H9 (cell line): ENCODE results near the gene FAM149B1. TPM values are rescaled to one million over a fixed set of nuclear protein-coding genes. Genes with fewer than 3 reads are reported as not detected.

ENCODE experiments used
- DNase-seq: peaks from one replicate; pipeline ENCODE4 v3.0.0-alpha.2; 2017
- H2AFZ ChIP-seq: one replicate; pipeline ENCODE4 v1.6.1; 2013; ENCODE audit warnings: mild to moderate bottlenecking, low read length, control low read depth, moderate library complexity
- H2AK5ac ChIP-seq: 2 replicates; pipeline ENCODE4 v1.6.1; 2013; ENCODE audit warnings: low read length, control low read depth, mixed read lengths; ENCODE audit not compliant: insufficient read length
- H2BK120ac ChIP-seq: one replicate; pipeline ENCODE4 v1.6.1; 2013; ENCODE audit warnings: low read depth, mild to moderate bottlenecking, low read length, control low read depth, inconsistent platforms; ENCODE audit not compliant: poor library complexity, severe bottlenecking
- H2BK12ac ChIP-seq: 2 replicates; pipeline ENCODE4 v1.6.1; 2013; ENCODE audit warnings: low read length, control low read depth, mixed read lengths, low read depth; ENCODE audit not compliant: insufficient read length
- H2BK15ac ChIP-seq: 2 replicates; pipeline ENCODE4 v1.6.1; 2013; ENCODE audit warnings: low read depth, low read length, control low read depth
- H2BK20ac ChIP-seq: one replicate; pipeline ENCODE4 v1.6.1; 2013; ENCODE audit warnings: low read depth, mild to moderate bottlenecking, low read length, control low read depth, inconsistent platforms; ENCODE audit not compliant: poor library complexity, severe bottlenecking
- H2BK5ac ChIP-seq: 2 replicates; pipeline ENCODE4 v1.6.1; 2013; ENCODE audit warnings: low read length, control low read depth, mixed read lengths; ENCODE audit not compliant: insufficient read length
- H3K14ac ChIP-seq: 2 replicates; pipeline ENCODE4 v1.6.1; 2013; ENCODE audit warnings: low read length, control low read depth; ENCODE audit not compliant: insufficient read depth
- H3K18ac ChIP-seq: 2 replicates; pipeline ENCODE4 v1.6.1; 2013; ENCODE audit warnings: low read depth, mild to moderate bottlenecking, mixed read lengths, low read length, control low read depth; ENCODE audit not compliant: insufficient read length
- H3K23ac ChIP-seq: 2 replicates; pipeline ENCODE4 v1.6.1; 2013; ENCODE audit warnings: low read length, control low read depth, mixed read lengths, low read depth; ENCODE audit not compliant: insufficient read length
- H3K23me2 ChIP-seq: 2 replicates; pipeline ENCODE4 v1.6.1; 2013; ENCODE audit warnings: low read depth, mild to moderate bottlenecking, mixed read lengths, low read length, control low read depth; ENCODE audit not compliant: insufficient read length, poor library complexity, severe bottlenecking
- H3K27ac ChIP-seq: 2 replicates; pipeline ENCODE4 v1.5.1; 2013; ENCODE audit warnings: low read length, control low read depth, mixed read lengths, low read depth; ENCODE audit not compliant: insufficient read length
- H3K27me3 ChIP-seq: 2 replicates; pipeline ENCODE4 v1.6.1; 2013; ENCODE audit warnings: low read length, control low read depth, inconsistent platforms; ENCODE audit not compliant: insufficient read depth
- H3K4ac ChIP-seq: 2 replicates; pipeline ENCODE4 v1.6.1; 2013; ENCODE audit warnings: low read depth, mild to moderate bottlenecking, control low read depth, inconsistent platforms, low read length, moderate library complexity
- H3K4me1 ChIP-seq: 2 replicates; pipeline ENCODE4 v1.6.1; 2013; ENCODE audit warnings: low read length, control low read depth, inconsistent platforms; ENCODE audit not compliant: insufficient read depth
- H3K4me2 ChIP-seq: 2 replicates; pipeline ENCODE4 v1.6.1; 2013; ENCODE audit warnings: low read length, control low read depth, mixed read lengths; ENCODE audit not compliant: insufficient read length, insufficient read depth
- H3K56ac ChIP-seq: 2 replicates; pipeline ENCODE4 v1.6.1; 2013; ENCODE audit warnings: low read depth, mild to moderate bottlenecking, mixed read lengths, low read length, control low read depth; ENCODE audit not compliant: insufficient read length
- H3K79me1 ChIP-seq: 2 replicates; pipeline ENCODE4 v1.6.1; 2013; ENCODE audit warnings: low read depth, mild to moderate bottlenecking, moderate library complexity, low read length, control low read depth, inconsistent platforms; ENCODE audit not compliant: insufficient read depth, poor library complexity, severe bottlenecking
- H3K79me2 ChIP-seq: 2 replicates; pipeline ENCODE4 v1.6.1; 2013; ENCODE audit warnings: low read length, control low read depth, inconsistent platforms; ENCODE audit not compliant: insufficient read depth
- H3K9ac ChIP-seq: 2 replicates; pipeline ENCODE4 v1.6.1; 2013; ENCODE audit warnings: low read length, control low read depth, mixed read lengths; ENCODE audit not compliant: insufficient read length; ENCODE audit errors: extremely low read depth
- H3K9me3 ChIP-seq: one replicate; pipeline ENCODE4 v1.6.1; 2013; ENCODE audit warnings: low read depth, low read length, inconsistent platforms; ENCODE audit not compliant: control insufficient read depth
- H3T11ph ChIP-seq: one replicate; pipeline ENCODE4 v1.6.1; 2013; ENCODE audit warnings: mild to moderate bottlenecking, low read length, control low read depth, inconsistent platforms
- H4K20me1 ChIP-seq: one replicate; pipeline ENCODE4 v1.6.1; 2013; ENCODE audit not compliant: control insufficient read depth, insufficient read length, insufficient read depth
- H4K5ac ChIP-seq: 2 replicates; pipeline ENCODE4 v1.6.1; 2013; ENCODE audit warnings: low read depth, mild to moderate bottlenecking, mixed read lengths, low read length, control low read depth; ENCODE audit not compliant: insufficient read length
- H4K8ac ChIP-seq: replicated peaks from 2 replicates; pipeline ENCODE4 v1.6.1; 2013; ENCODE audit warnings: low read length, control low read depth, mixed read lengths, low read depth; ENCODE audit not compliant: insufficient read length
- H4K91ac ChIP-seq: 2 replicates; pipeline ENCODE4 v1.6.1; 2013; ENCODE audit warnings: low read depth, mild to moderate bottlenecking, moderate library complexity, mixed read lengths, low read length, control low read depth; ENCODE audit not compliant: insufficient read length
- H3K27ac Mint-ChIP-seq, 3 experiments: 2 replicates in 2 of 3; 3 replicates in 1 of 3; pipeline ENCODE4 v1.8.0; 2020 to 2021; ENCODE audit warnings: mixed read lengths in 3 of 3, mild to moderate bottlenecking in 1 of 3, moderate library complexity in 1 of 3
- H3K27me3 Mint-ChIP-seq: 2 replicates; pipeline ENCODE4 v1.8.0; 2021; ENCODE audit warnings: low read depth, mild to moderate bottlenecking, moderate library complexity, mixed read lengths
- H3K36me3 Mint-ChIP-seq, 3 experiments: 2 replicates in 2 of 3; 3 replicates in 1 of 3; pipeline ENCODE4 v1.8.0; 2020 to 2021; ENCODE audit warnings: low read depth in 3 of 3, mixed read lengths in 3 of 3; ENCODE audit not compliant: insufficient read depth in 1 of 3
- H3K4me1 Mint-ChIP-seq, 2 experiments: 2 replicates each; pipeline ENCODE4 v1.8.0; 2020; ENCODE audit warnings: mixed read lengths in 2 of 2
- H3K4me3 Mint-ChIP-seq, 2 experiments: 2 replicates in 1 of 2; 3 replicates in 1 of 2; pipeline ENCODE4 v1.8.0; 2020 to 2021; ENCODE audit warnings: mild to moderate bottlenecking in 2 of 2, mixed read lengths in 2 of 2, moderate library complexity in 1 of 2
- H3K9me3 Mint-ChIP-seq, 2 experiments: 2 replicates in 1 of 2; 3 replicates in 1 of 2; pipeline ENCODE4 v1.8.0; 2020; ENCODE audit warnings: mild to moderate bottlenecking in 2 of 2, mixed read lengths in 2 of 2, moderate library complexity in 1 of 2
- WGBS: extraction: QIAGEN DNeasy Blood & Tissue Kit; methylation state at CpG from one replicate; pipeline ENCODE4 v1.1.7; 2013; ENCODE audit warnings: missing lambda C conversion rate, low lambda C conversion rate, mixed read lengths; ENCODE audit not compliant: insufficient read length; ENCODE audit errors: extremely low coverage; 5-methylcytosine and 5-hydroxymethylcytosine counted together
- total RNA-seq: library from RNA; stranded (reverse); gene quantifications from 2 replicates; pipeline ENCODE4 v1.2.1, GENCODE V29; 2021
- TF ChIP-seq, protein P1 (sequence below): fragments of 200-600 bp; sonication (generic); conservative IDR thresholded peaks from 3 replicates; pipeline ENCODE4 v1.8.0; 2021; ENCODE audit warnings: antibody characterized with exemption, mild to moderate bottlenecking

Gene FAM149B1
- total RNA-seq, 1 experiment from 2014 or later, result 17.9 TPM

DNA sequence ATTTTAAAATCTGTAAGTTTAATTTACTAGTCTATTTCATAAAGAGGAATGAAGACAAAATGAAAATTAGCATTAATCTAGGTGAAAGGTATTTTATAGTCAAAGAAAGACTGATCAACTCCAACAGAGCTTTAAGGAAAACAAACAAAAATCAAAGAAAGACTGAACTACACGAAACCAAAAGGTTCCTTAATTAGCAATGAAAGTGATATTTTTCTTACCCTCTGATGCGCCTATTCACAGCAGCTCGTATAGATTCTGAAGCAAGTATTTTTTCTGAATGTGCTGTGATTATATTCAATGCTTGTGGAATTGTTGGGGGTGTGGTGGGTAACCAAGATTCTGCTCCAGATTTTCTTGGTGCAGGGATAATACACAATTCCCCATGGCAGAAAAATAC lies 11.9 kb upstream of the FAM149B1 start:
- Histone ChIP-seq H3K79me1 (no peaks in the 10 kb centered on the region), H3K23me2 (no peaks in the 10 kb centered on the region), H3K4ac (no peak overlapping the region), H2AFZ (no peak overlapping the region), H3K18ac (no peak overlapping the region), H2BK15ac (no peak overlapping the region), H4K5ac (no peak overlapping the region), H2BK5ac (no peak overlapping the region), H3K4me2 (no peak overlapping the region), H3K27me3 (no peaks in the 10 kb centered on the region), H3K23ac (no peak overlapping the region), H2BK120ac (no peak overlapping the region), H4K20me1 (no peaks in the 10 kb centered on the region), H3K4me1 (no peaks in the 10 kb centered on the region), H3K14ac (no peak overlapping the region), H2BK12ac (no peak overlapping the region), H3K9ac (no peak overlapping the region), H3K79me2 (no peaks in the 10 kb centered on the region), H3K9me3 (no peaks in the 10 kb centered on the region), H4K8ac (no peak overlapping the region), H3K56ac (no peak overlapping the region), H4K91ac (no peak overlapping the region), H3K27ac (no peak overlapping the region), H2BK20ac (no peak overlapping the region), H3T11ph (no peak overlapping the region), H2AK5ac (no peak overlapping the region)
- no peak for DNase-seq
- TF ChIP-seq, protein P1, sequence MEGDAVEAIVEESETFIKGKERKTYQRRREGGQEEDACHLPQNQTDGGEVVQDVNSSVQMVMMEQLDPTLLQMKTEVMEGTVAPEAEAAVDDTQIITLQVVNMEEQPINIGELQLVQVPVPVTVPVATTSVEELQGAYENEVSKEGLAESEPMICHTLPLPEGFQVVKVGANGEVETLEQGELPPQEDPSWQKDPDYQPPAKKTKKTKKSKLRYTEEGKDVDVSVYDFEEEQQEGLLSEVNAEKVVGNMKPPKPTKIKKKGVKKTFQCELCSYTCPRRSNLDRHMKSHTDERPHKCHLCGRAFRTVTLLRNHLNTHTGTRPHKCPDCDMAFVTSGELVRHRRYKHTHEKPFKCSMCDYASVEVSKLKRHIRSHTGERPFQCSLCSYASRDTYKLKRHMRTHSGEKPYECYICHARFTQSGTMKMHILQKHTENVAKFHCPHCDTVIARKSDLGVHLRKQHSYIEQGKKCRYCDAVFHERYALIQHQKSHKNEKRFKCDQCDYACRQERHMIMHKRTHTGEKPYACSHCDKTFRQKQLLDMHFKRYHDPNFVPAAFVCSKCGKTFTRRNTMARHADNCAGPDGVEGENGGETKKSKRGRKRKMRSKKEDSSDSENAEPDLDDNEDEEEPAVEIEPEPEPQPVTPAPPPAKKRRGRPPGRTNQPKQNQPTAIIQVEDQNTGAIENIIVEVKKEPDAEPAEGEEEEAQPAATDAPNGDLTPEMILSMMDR, result no peak
- peaks cover 30 to 60% (median 40%) of the 10 kb centered on the region in 3 experiments for H3K36me3 Mint-ChIP-seq
- H3K27ac Mint-ChIP-seq, result no peak overlapping the region
- H3K4me3 Mint-ChIP-seq, result no peak overlapping the region
- WGBS, result no CpG with 5 or more reads among the region's 3 CpGs
- no peaks in the 10 kb centered on the region for H3K4me1 Mint-ChIP-seq
- H3K9me3 Mint-ChIP-seq, result no peaks in the 10 kb centered on the region
- H3K27me3 Mint-ChIP-seq, result no peaks in the 10 kb centered on the region
